Mesendoderm (in vitro differentiated cells): ENCODE results near the gene DDX5.

Experiments
- DNase-seq: peaks from one replicate; pipeline ENCODE4 v3.0.0; 2013
- H2AK5ac ChIP-seq: 2 replicates; pipeline ENCODE4 v1.6.1; 2013; ENCODE audit warnings: low read length, inconsistent platforms
- H2BK120ac ChIP-seq: 2 replicates; pipeline ENCODE4 v1.6.1; 2013; ENCODE audit warnings: low read depth, mild to moderate bottlenecking, low read length, moderate library complexity, mixed read lengths
- H2BK15ac ChIP-seq: replicated peaks from 2 replicates; pipeline ENCODE4 v1.6.1; 2013; ENCODE audit warnings: low read depth, mild to moderate bottlenecking, moderate library complexity
- H2BK5ac ChIP-seq: 2 replicates; pipeline ENCODE4 v1.6.1; 2013; ENCODE audit warnings: low read length, inconsistent platforms
- H3K18ac ChIP-seq: 2 replicates; pipeline ENCODE4 v1.6.1; 2013; ENCODE audit warnings: mild to moderate bottlenecking, low read length, mixed read lengths
- H3K23ac ChIP-seq: one replicate; pipeline ENCODE4 v1.6.1; 2013; ENCODE audit warnings: low read length
- H3K27ac ChIP-seq: 2 replicates; pipeline ENCODE4 v1.5.1; 2013; ENCODE audit warnings: low read depth, mild to moderate bottlenecking, inconsistent platforms, low read length, moderate library complexity
- H3K27me3 ChIP-seq: 2 replicates; pipeline ENCODE4 v1.6.1; 2013; ENCODE audit warnings: low read length, control low read depth, mild to moderate bottlenecking, inconsistent platforms; ENCODE audit not compliant: insufficient read depth, poor library complexity
- H3K36me3 ChIP-seq: 2 replicates; pipeline ENCODE4 v1.6.1; 2013; ENCODE audit warnings: low read length, inconsistent platforms; ENCODE audit not compliant: control insufficient read depth, insufficient read depth
- H3K4ac ChIP-seq: one replicate; pipeline ENCODE4 v1.6.1; 2013; ENCODE audit warnings: low read depth, mild to moderate bottlenecking, low read length, moderate library complexity
- H3K4me1 ChIP-seq: 2 replicates; pipeline ENCODE4 v1.6.1; 2013; ENCODE audit warnings: low read depth, low read length, inconsistent platforms; ENCODE audit not compliant: control insufficient read depth
- H3K4me2 ChIP-seq: 2 replicates; pipeline ENCODE4 v1.6.1; 2013; ENCODE audit warnings: low read length
- H3K4me3 ChIP-seq: 2 replicates; pipeline ENCODE4 v1.5.1; 2013; ENCODE audit warnings: mild to moderate bottlenecking, low read length
- H3K56ac ChIP-seq: one replicate; pipeline ENCODE4 v1.6.1; 2013; ENCODE audit warnings: low read length
- H3K79me1 ChIP-seq: 2 replicates; pipeline ENCODE4 v1.6.1; 2013; ENCODE audit warnings: low read length, inconsistent platforms
- H3K79me2 ChIP-seq: 2 replicates; pipeline ENCODE4 v1.6.1; 2013; ENCODE audit warnings: mild to moderate bottlenecking, low read length; ENCODE audit not compliant: control insufficient read depth, insufficient read depth
- H3K9ac ChIP-seq: 2 replicates; pipeline ENCODE4 v1.6.1; 2013; ENCODE audit warnings: low read length, inconsistent platforms
- H4K5ac ChIP-seq: one replicate; pipeline ENCODE4 v1.6.1; 2013; ENCODE audit warnings: low read length
- H4K8ac ChIP-seq: one replicate; pipeline ENCODE4 v1.6.1; 2013; ENCODE audit warnings: low read depth, mild to moderate bottlenecking, control low read depth, low read length, moderate library complexity
- WGBS: extraction: QIAGEN DNeasy Blood & Tissue Kit; methylation state at CpG from one replicate; pipeline ENCODE4 v1.1.7; 2013; ENCODE audit warnings: low lambda C conversion rate, missing lambda C conversion rate; ENCODE audit not compliant: insufficient coverage; ENCODE audit errors: extremely low coverage; 5-methylcytosine and 5-hydroxymethylcytosine counted together

Gene DDX5

DNA sequence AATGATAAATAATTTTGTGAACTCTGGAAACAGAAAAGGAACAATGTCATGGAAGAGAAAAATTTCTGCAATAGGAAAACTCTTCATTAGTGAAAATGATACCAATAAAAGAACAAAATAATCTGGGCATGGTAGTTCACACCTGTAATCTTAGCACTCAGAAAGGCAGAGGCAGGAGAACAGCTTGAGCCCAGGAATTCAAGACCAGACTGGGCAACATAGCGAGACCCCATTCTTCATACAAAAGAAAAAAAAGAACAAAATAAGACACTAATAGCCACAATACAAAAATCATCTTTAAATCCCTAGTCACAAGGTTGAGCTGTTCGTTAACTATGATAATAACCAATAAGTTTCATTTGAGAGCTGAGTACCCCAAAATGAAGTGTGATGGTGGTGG, 17.8 kb downstream of the DDX5 start:
- H3K36me3 ChIP-seq, result peaks cover 3% of the 10 kb centered on the region
- no peak overlapping the region for H4K5ac ChIP-seq
- no peaks in the 10 kb centered on the region for H3K79me1 ChIP-seq
- H3K18ac ChIP-seq, result no peak overlapping the region
- no peak overlapping the region for H3K27ac ChIP-seq
- DNase-seq, result no peak
- no peak overlapping the region for H3K23ac ChIP-seq
- no peak overlapping the region for H3K4ac ChIP-seq
- no peak overlapping the region for H3K4me3 ChIP-seq
- no peak overlapping the region for H3K9ac ChIP-seq
- no peak overlapping the region for H2AK5ac ChIP-seq
- no peak overlapping the region for H2BK120ac ChIP-seq
- no peak overlapping the region for H4K8ac ChIP-seq
- no peaks in the 10 kb centered on the region for H3K27me3 ChIP-seq
- H3K79me2 ChIP-seq, result no peaks in the 10 kb centered on the region
- H3K4me1 ChIP-seq, result no peaks in the 10 kb centered on the region
- H3K56ac ChIP-seq, result no peak overlapping the region
- H2BK5ac ChIP-seq, result no peak overlapping the region
- H3K4me2 ChIP-seq, result no peak overlapping the region
- H2BK15ac ChIP-seq, result no peak overlapping the region
- WGBS, result no CpG with 5 or more reads among the region's 2 CpGs

GRCh38 chr17:64484380-64484779, 21.7 kb downstream of the DDX5 start:
- Histone ChIP-seq H2BK15ac (no peak overlapping the region), H3K56ac (no peak overlapping the region), H3K23ac (no peak overlapping the region), H3K4me3 (no peak overlapping the region), H3K79me1 (no peaks in the 10 kb centered on the region), H3K9ac (no peak overlapping the region), H4K5ac (no peak overlapping the region), H3K27ac (no peak overlapping the region), H3K4me2 (no peak overlapping the region), H2AK5ac (no peak overlapping the region), H3K27me3 (no peaks in the 10 kb centered on the region), H2BK120ac (no peak overlapping the region), H3K18ac (no peak overlapping the region), H4K8ac (no peak overlapping the region), H3K4ac (no peak overlapping the region), H3K36me3 (peaks cover 3% of the 10 kb centered on the region), H2BK5ac (no peak overlapping the region), H3K4me1 (no peaks in the 10 kb centered on the region), H3K79me2 (no peaks in the 10 kb centered on the region)
- no CpG with 5 or more reads among the region's 3 CpGs for WGBS
- no peak for DNase-seq

DNA sequence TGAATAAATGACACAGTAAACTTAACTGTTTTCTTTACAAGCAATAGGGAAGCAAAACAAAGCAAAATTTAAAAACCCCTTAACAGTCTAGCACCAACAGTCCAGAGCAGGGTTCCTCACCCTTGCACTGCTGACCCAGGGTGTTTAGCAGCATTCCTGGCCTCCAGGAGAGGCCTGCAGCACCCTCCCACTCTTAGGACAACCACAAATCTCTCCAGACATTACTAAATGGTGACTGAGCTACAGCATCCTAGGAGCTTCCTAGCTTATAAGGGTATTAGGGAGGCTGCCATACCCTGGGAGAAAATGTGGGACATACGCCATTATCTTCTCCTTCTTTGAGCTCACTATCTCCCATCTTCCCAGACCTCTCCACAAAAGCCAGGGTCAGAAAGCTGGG, 25.1 kb downstream of the DDX5 start:
- no peak overlapping the region for H3K9ac ChIP-seq
- no peaks in the 10 kb centered on the region for H3K4me1 ChIP-seq
- no peak overlapping the region for H3K27ac ChIP-seq
- no peak overlapping the region for H3K56ac ChIP-seq
- no peak for DNase-seq
- no peak overlapping the region for H4K8ac ChIP-seq
- no peak overlapping the region for H3K4me3 ChIP-seq
- H2BK5ac ChIP-seq, result no peak overlapping the region
- H3K4ac ChIP-seq, result no peak overlapping the region
- no peaks in the 10 kb centered on the region for H3K79me1 ChIP-seq
- no peaks in the 10 kb centered on the region for H3K79me2 ChIP-seq
- H2BK15ac ChIP-seq, result no peak overlapping the region
- no peak overlapping the region for H3K4me2 ChIP-seq
- no peak overlapping the region for H4K5ac ChIP-seq
- no peak overlapping the region for H3K23ac ChIP-seq
- no peak overlapping the region for H2BK120ac ChIP-seq
- WGBS, result no CpG with 5 or more reads among the region's 1 CpG
- H3K27me3 ChIP-seq, result no peaks in the 10 kb centered on the region
- no peak overlapping the region for H2AK5ac ChIP-seq
- H3K36me3 ChIP-seq, result peaks cover 3% of the 10 kb centered on the region
- no peak overlapping the region for H3K18ac ChIP-seq

- no CpG with 5 or more reads among the region's 1 CpG for WGBS
- H2AK5ac ChIP-seq, result no peak overlapping the region
- H3K18ac ChIP-seq, result no peak overlapping the region
These were observed 28.2 kb downstream of the DDX5 start for GRCh38 chr17:64477849-64478248.

DNA sequence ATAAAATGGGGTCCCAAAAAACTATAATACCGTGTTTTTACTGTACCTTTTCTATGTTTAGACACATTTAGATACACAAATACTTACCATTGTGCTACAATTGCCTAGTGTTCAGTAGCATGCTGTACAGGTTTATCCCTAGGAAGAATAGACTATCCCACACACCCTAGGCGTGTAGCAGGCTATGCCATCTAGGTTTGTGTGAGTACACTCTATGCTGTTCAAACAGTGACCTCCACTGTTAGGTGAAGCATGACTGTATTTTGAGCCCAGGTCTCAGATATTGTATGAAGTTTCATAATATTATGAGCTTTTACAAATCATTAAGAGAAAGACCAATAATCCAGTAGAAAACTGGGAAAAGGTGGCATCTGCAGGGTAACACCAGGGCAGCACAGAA, 33.5 kb downstream of the DDX5 start:
- Histone ChIP-seq H3K56ac (no peak overlapping the region), H3K18ac (no peak overlapping the region), H3K36me3 (no peaks in the 10 kb centered on the region), H3K4me3 (no peak overlapping the region), H3K79me2 (no peaks in the 10 kb centered on the region), H3K4me1 (peaks cover 7% of the 10 kb centered on the region), H4K8ac (no peak overlapping the region), H3K9ac (no peak overlapping the region), H3K27me3 (no peaks in the 10 kb centered on the region), H2BK120ac (no peak overlapping the region), H3K23ac (no peak overlapping the region), H2AK5ac (no peak overlapping the region), H3K4me2 (no peak overlapping the region), H3K27ac (no peak overlapping the region), H3K4ac (no peak overlapping the region), H3K79me1 (no peaks in the 10 kb centered on the region), H2BK5ac (no peak overlapping the region), H2BK15ac (no peak overlapping the region), H4K5ac (no peak overlapping the region)
- no peak for DNase-seq
- WGBS, result no CpG with 5 or more reads among the region's 2 CpGs

More at GRCh38 chr17:64477849-64478248, 28.2 kb downstream of the DDX5 start:
- H3K56ac ChIP-seq, result no peak overlapping the region
- no peaks in the 10 kb centered on the region for H3K4me1 ChIP-seq
- no peak overlapping the region for H2BK5ac ChIP-seq
- H3K4me2 ChIP-seq, result no peak overlapping the region
- no peak overlapping the region for H2BK15ac ChIP-seq
- H3K9ac ChIP-seq, result no peak overlapping the region
- H3K27ac ChIP-seq, result no peak overlapping the region
- H3K36me3 ChIP-seq, result peaks cover 2% of the 10 kb centered on the region
- no peaks in the 10 kb centered on the region for H3K79me1 ChIP-seq
- H3K4me3 ChIP-seq, result no peak overlapping the region
- H4K5ac ChIP-seq, result no peak overlapping the region
- no peak for DNase-seq
- H3K23ac ChIP-seq, result no peak overlapping the region
- no peak overlapping the region for H3K4ac ChIP-seq
- no peak overlapping the region for H4K8ac ChIP-seq
- no peaks in the 10 kb centered on the region for H3K27me3 ChIP-seq
- H3K79me2 ChIP-seq, result no peaks in the 10 kb centered on the region
- no peak overlapping the region for H2BK120ac ChIP-seq

- no peak overlapping the region for H3K23ac ChIP-seq
- no peaks in the 10 kb centered on the region for H3K27me3 ChIP-seq
- H3K4me3 ChIP-seq, result no peak overlapping the region
- H3K4me1 ChIP-seq, result peaks cover 7% of the 10 kb centered on the region
- H3K9ac ChIP-seq, result no peak overlapping the region
- no peaks in the 10 kb centered on the region for H3K36me3 ChIP-seq
- no peak overlapping the region for H2AK5ac ChIP-seq
- H3K4me2 ChIP-seq, result no peak overlapping the region
- no peak overlapping the region for H4K8ac ChIP-seq
- DNase-seq, result peak; percentile 53
- no CpG with 5 or more reads among the region's 3 CpGs for WGBS
- H3K4ac ChIP-seq, result no peak overlapping the region
- no peak overlapping the region for H2BK15ac ChIP-seq
- no peak overlapping the region for H2BK120ac ChIP-seq
- no peaks in the 10 kb centered on the region for H3K79me1 ChIP-seq
- no peak overlapping the region for H3K18ac ChIP-seq
- no peak overlapping the region for H4K5ac ChIP-seq
- no peaks in the 10 kb centered on the region for H3K79me2 ChIP-seq
- no peak overlapping the region for H3K56ac ChIP-seq
- no peak overlapping the region for H2BK5ac ChIP-seq
- no peak overlapping the region for H3K27ac ChIP-seq
These were observed 34.6 kb downstream of the DDX5 start for GRCh38 chr17:64471440-64471839.
